ENCODE results near the gene MRPS18A. TPM values are rescaled to one million over a fixed set of nuclear protein-coding genes. Genes with fewer than 3 reads are reported as not detected.
"Not testable (repeated sequence)": the region's sequence is repeated elsewhere in the genome, so short reads cannot be mapped to it uniquely, and the experiment has no call there.

The MRPS18A gene
- total RNA-seq, 1 donor from 2014 or later, result 56.4 TPM

DNA sequence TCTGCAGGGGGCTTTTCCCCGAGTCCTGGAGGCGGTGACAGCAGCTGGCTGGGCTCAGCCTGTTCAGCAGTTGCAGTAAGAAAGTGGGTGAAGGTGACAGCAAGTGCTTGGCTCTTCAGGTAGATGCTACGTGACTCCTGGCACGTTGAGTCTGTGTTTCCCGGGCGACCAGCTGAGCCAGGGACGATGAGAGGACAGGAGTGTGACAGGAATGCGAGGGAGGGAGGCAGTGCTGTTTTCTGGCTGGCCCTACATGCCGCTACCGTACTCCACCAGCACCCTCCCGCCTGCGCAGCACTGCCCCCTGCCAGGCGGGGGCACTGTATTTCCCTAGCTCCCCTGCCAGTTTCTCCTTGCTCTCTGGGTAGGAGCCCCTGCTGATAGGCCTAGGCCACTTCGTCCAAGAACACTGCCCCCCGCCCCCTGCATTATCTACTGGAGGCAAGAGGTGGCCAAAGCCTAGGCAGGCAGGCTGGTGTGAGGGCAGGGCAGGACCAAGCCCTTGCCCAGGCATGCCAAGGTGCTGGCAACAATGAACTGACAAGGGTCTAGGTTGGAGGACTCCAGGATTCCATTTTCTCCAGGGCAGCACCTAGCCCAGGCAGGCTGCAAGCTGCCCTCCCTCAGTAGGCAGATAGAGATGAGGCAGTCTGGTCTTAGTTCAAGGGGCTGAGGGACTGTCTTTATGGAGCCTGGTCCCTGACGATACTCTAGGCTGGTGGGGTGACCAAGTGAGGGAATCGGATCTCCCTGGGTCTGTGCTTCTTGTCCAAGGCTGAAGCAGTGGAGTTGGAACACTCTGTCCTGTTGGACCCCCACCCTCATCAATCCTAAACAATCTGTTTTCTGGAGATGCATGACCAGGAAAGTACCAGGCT, 19.2 kb downstream of the MRPS18A start:
- no peak overlapping the region for H3K4me3 ChIP-seq (ENCODE audit: low read depth, low read length)
- TF ChIP-seq, protein P1, sequence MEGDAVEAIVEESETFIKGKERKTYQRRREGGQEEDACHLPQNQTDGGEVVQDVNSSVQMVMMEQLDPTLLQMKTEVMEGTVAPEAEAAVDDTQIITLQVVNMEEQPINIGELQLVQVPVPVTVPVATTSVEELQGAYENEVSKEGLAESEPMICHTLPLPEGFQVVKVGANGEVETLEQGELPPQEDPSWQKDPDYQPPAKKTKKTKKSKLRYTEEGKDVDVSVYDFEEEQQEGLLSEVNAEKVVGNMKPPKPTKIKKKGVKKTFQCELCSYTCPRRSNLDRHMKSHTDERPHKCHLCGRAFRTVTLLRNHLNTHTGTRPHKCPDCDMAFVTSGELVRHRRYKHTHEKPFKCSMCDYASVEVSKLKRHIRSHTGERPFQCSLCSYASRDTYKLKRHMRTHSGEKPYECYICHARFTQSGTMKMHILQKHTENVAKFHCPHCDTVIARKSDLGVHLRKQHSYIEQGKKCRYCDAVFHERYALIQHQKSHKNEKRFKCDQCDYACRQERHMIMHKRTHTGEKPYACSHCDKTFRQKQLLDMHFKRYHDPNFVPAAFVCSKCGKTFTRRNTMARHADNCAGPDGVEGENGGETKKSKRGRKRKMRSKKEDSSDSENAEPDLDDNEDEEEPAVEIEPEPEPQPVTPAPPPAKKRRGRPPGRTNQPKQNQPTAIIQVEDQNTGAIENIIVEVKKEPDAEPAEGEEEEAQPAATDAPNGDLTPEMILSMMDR (conservative IDR thresholded peaks at IDR 0.05; ENCODE audit: low read depth, low read length), result peak; percentile 63
- DNase-seq (ENCODE audit: low read depth), result no peak

DNA sequence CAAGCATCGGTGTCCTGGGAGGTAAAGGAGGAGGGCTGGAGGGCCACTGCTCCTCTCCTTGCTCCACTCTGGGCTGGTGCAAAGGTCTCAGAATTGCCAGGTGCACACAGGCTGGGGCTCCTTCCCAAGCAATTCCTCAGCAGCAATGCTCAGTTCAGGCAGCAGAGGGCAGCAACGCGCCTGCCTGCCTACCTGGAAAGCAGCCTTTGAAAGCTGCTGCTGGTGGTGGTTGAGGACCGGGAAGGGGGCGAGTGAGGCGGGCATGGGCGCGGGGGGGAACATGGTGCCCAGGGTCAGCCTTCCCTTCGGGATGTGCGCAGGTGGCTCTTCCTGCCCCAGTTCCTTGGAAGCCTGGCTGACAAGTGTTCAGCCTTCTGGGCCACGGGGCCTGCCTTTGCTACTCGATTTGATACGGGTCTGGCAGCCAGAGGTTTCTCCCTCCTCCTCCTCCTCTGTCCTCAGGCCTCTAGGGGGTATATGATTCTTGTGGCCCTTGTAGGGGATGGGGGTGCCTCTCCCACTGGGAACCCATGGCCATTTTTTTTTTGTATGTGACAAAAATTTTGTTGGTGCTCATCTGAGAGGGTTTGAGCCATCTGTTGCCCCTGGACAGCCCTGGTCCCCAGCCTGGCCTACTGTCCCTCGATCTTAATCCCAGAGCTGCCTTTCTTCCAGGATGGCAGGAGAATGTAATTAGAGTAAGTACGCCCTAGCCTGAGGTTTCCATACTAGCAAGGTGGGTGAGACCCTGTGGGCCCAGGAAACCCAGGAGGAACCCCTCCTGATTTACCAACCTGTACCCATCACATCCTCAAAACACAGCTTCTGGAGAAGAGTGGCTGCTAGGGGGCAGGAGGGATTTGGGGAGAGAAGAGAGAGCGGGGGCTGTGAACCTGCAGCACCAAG, 20.1 kb downstream of the MRPS18A start:
- TF ChIP-seq, protein P1 (conservative IDR thresholded peaks at IDR 0.05; ENCODE audit: low read depth, low read length), result peak; percentile 90
- peak overlapping the region; percentile 20 for H3K4me3 ChIP-seq (ENCODE audit: low read depth, low read length)
- DNase-seq (ENCODE audit: low read depth), result no peak

DNA sequence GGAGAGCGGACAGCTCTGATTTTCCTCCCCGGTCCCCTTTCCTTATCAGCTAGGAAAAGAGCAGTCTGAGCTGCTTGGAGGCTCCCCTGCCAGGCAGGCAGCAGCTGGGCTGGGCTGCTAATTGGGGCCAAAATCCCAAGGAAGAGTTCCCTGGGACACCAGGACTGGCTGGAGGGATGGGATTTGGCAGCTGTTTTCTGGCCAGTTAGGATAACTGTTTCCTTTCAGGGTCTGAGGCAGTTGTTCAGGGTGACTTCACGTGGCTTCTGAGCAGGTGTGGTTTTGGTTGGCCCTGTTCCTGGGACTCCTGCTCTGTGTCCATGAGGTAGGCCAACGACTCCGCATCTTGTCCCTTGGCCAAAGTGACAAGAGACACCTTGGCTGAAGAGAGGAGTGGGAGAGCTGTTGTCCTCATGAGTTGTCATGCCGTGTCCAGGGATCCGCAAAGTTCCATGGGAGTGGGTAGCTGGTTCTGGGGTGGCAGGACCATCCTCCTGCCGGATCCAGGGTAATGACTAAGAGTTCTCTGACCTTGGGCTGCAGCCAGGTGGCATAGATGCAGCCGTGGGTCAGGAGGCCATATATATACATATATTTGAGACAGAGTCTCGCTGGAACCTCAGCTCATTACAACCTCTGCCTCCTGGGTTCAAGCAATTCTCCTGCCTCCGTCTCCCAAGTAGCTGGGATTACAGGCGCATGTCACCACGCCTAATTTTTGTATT, 21.2 kb downstream of the MRPS18A start:
- DNase-seq (ENCODE audit: low read depth), result no peak
- TF ChIP-seq, protein P1 (conservative IDR thresholded peaks at IDR 0.05; ENCODE audit: low read depth, low read length), result no peak
- H3K4me3 ChIP-seq (ENCODE audit: low read depth, low read length), result no peak overlapping the region

DNA sequence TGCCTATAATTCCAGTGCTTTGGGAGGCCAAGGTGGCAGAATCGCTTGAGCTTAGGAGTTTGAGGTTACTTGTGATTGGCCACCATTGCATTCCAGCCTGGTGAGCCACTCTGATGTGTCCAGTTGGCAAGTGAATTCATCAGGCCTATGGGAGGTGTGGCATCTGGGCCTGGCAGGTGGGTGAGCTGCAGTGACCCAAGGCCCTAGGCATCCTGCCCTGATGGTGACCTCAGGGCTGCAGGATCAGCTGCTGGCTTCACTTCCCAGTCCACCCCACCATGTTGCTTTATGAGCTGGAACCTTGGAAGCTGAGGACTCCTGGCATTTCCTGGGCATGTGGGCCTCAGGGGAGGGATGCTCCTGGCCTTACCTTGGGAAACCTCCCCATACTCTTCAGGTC, 22.2 kb downstream of the MRPS18A start:
- H3K4me3 ChIP-seq (ENCODE audit: low read depth, low read length), result no peak overlapping the region
- no peak for DNase-seq (ENCODE audit: low read depth)
- TF ChIP-seq, protein P1 (conservative IDR thresholded peaks at IDR 0.05; ENCODE audit: low read depth, low read length), result no peak

DNA sequence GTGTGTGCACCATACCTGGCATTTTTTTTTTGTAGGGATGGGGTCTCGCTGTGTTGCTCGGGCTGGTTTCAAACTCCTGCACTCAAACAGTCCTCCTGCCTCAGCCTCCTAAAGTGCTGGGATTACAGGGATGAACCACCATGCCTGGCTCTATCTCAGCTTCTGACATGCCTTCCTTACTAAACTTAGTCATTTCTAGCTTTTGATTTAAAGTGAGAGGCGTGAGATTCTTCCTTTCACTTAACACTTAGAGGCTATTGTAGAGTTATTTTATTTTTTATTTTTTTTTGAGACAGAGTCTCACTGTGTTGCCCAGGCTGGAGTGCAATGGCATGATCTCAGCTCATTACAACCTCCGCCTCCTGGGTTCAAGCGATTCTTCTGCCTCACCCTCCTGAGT, 24.6 kb downstream of the MRPS18A start:
- H3K4me3 ChIP-seq (ENCODE audit: low read depth, low read length); DNase-seq (ENCODE audit: low read depth): not testable (repeated sequence)

DNA sequence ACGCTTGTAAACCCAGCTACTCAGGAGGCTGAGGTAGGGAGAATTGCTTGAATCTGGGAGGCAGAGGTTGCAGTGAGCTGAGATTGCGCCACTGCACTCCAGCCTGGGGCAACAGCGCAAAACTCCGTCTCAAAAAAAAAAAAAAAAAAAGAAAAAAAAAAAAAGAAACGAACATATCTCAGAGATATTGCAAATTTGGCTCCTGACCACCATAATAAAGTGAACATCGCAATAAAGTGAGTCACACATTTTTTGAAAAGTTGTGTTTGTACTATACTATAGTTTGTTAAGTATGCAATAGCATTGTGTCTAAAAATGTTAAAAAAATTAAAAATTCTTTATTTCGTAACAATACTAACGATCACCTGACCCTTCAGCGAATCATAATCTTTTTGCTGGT, 29.4 kb downstream of the MRPS18A start:
- H3K4me3 ChIP-seq (ENCODE audit: low read depth, low read length), result no peak overlapping the region
- TF ChIP-seq, protein P1 (conservative IDR thresholded peaks at IDR 0.05; ENCODE audit: low read depth, low read length), result no peak
- DNase-seq (ENCODE audit: low read depth), result no peak
